PC-9 (cell line): ENCODE data around the gene PHC2. TPM values are rescaled to one million over a fixed set of nuclear protein-coding genes. Genes with fewer than 3 reads are reported as not detected.

Source experiments
- BruUV-seq: library from RNA; stranded (reverse); fragments of 400-500 nt; replicated peaks from 2 replicates; lab custom pipeline; 2021; lab: Mats Ljungman, UMichigan
- CTCF ChIA-PET: fragments of 300-600 bp; sonication (Branson Sonifier 250); formaldehyde crosslinking; loops from one replicate; lab custom pipeline; 2022; ENCODE audit warnings: antibody characterized with exemption; lab: Charles Lee
- POLR2A ChIA-PET: fragments of 300-600 bp; sonication (Branson Sonifier 250); formaldehyde crosslinking; loops from one replicate; lab custom pipeline; 2022; ENCODE audit warnings: antibody characterized with exemption; ENCODE audit not compliant: unreplicated experiment; lab: Charles Lee
- DNase-seq, 2 experiments: peaks; one replicate each; pipeline versions ENCODE4 v3.0.0 to v3.0.0-alpha.2; 2015 to 2022; ENCODE audit warnings: mixed read lengths in 1 of 2
- H2AFZ ChIP-seq: fragments of 200-600 bp; sonication (generic); 2 replicates; pipeline ENCODE4 v1.8.1; 2017; ENCODE audit warnings: antibody characterized with exemption
- H3F3A ChIP-seq: fragments of 200-600 bp; sonication (generic); 2 replicates; pipeline ENCODE4 v1.8.1; 2017; ENCODE audit warnings: antibody characterized with exemption, mild to moderate bottlenecking, low read depth; ENCODE audit not compliant: insufficient read depth
- H3K27ac ChIP-seq: fragments of 200-600 bp; sonication (generic); 2 replicates; pipeline ENCODE4 v1.6.1; 2016; ENCODE audit warnings: mixed run types
- H3K27me3 ChIP-seq: fragments of 200-600 bp; sonication (generic); 2 replicates; pipeline ENCODE4 v1.6.1; 2016; ENCODE audit warnings: low read depth, mixed run types; ENCODE audit not compliant: insufficient read depth
- H3K36me3 ChIP-seq: fragments of 200-600 bp; sonication (generic); 2 replicates; pipeline ENCODE4 v1.6.1; 2016; ENCODE audit warnings: low read depth, mixed run types
- H3K4me1 ChIP-seq: fragments of 200-600 bp; sonication (generic); replicated peaks from 2 replicates; pipeline ENCODE4 v1.6.1; 2016; ENCODE audit warnings: mixed run types; ENCODE audit not compliant: insufficient read depth
- H3K4me2 ChIP-seq: fragments of 200-600 bp; sonication (generic); 2 replicates; pipeline ENCODE4 v1.6.1; 2017; ENCODE audit warnings: mixed run types
- H3K4me3 ChIP-seq: fragments of 200-600 bp; sonication (generic); 2 replicates; pipeline ENCODE4 v1.6.1; 2016; ENCODE audit warnings: mixed run types
- H3K79me2 ChIP-seq: fragments of 200-600 bp; sonication (generic); 2 replicates; pipeline ENCODE4 v1.6.1; 2017; ENCODE audit warnings: low read depth, mixed run types
- H3K9me2 ChIP-seq: fragments of 200-600 bp; sonication (generic); 2 replicates; pipeline ENCODE4 v1.8.1; 2017; ENCODE audit warnings: mild to moderate bottlenecking; ENCODE audit not compliant: insufficient read depth
- H3K9me3 ChIP-seq: fragments of 200-600 bp; sonication (generic); 2 replicates; pipeline ENCODE4 v1.8.1; 2016; ENCODE audit warnings: low read depth; ENCODE audit not compliant: insufficient read depth
- H4K20me1 ChIP-seq: fragments of 200-600 bp; sonication (generic); 2 replicates; pipeline ENCODE4 v1.8.1; 2017; ENCODE audit not compliant: insufficient read depth
- CTCF ChIP-seq: fragments of 200-600 bp; sonication (generic); conservative IDR thresholded peaks from 2 replicates; pipeline ENCODE4 v1.6.1; 2017; ENCODE audit warnings: mixed run types, antibody characterized with exemption, mild to moderate bottlenecking, moderate library complexity
- EZH2 ChIP-seq: fragments of 200-600 bp; sonication (generic); IDR thresholded peaks from 2 replicates; pipeline ENCODE4 v1.8.0; 2017; ENCODE audit warnings: antibody characterized with exemption, low read depth
- intact Hi-C: fragments of 100-400 bp; cut with micrococcal nuclease; formaldehyde crosslinking; loops from one replicate; pipeline ENCODE4 v1.10.0; 2022; ENCODE audit not compliant: unreplicated experiment
- total RNA-seq: library from RNA; stranded (reverse); gene quantifications from 2 replicates; pipeline ENCODE4 v1.2.3, GENCODE V29; 2021

The PHC2 gene
- total RNA-seq, 1 experiment from 2014 or later: 48.1 TPM

GRCh38 chr1:33384040-33384812 is 46.7 kb downstream of the PHC2 start:
- POLR2A ChIA-PET: interaction anchor here (0.6 kb wide), 1 partner anchor 42 kb away, joined by 3 read pairs; no protein-coding TSS in a partner anchor
- TF ChIP-seq CTCF (no peak), EZH2 (no peak)
- intact Hi-C loops: no loop called here

GRCh38 chr1:33383489-33383888 is 47.4 kb downstream of the PHC2 start:
- BruUV-seq: no TSS peak
- Histone ChIP-seq H3K9me2 (no peaks in the 10 kb centered on the region), H4K20me1 (no peaks in the 10 kb centered on the region), H3K27ac (no peak overlapping the region), H3K4me3 (no peak overlapping the region), H3K9me3 (no peaks in the 10 kb centered on the region), H3K79me2 (no peaks in the 10 kb centered on the region), H2AFZ (no peak overlapping the region), H3F3A (peaks cover 10% of the 10 kb centered on the region; the same call in 1 of the 2 replicates), H3K27me3 (no peaks in the 10 kb centered on the region), H3K36me3 (no peaks in the 10 kb centered on the region), H3K4me1 (peaks cover 15% of the 10 kb centered on the region), H3K4me2 (no peak overlapping the region)
- CTCF ChIA-PET: no interaction called here
- DNase-seq: no peak
- no peak for TF ChIP-seq EZH2
- TF ChIP-seq CTCF: no peak
- intact Hi-C loops: no loop called here
- POLR2A ChIA-PET: no interaction called here

More at GRCh38 chr1:33384040-33384812, 46.7 kb downstream of the PHC2 start:
- BruUV-seq: no TSS peak
- Histone ChIP-seq H3K27me3 (no peaks in the 10 kb centered on the region), H3F3A (peaks cover 6% of the 10 kb centered on the region; the same call in 1 of the 2 replicates), H3K79me2 (no peaks in the 10 kb centered on the region), H3K9me3 (no peaks in the 10 kb centered on the region), H3K4me1 (peaks cover 12% of the 10 kb centered on the region), H3K36me3 (no peaks in the 10 kb centered on the region), H3K4me3 (no peak overlapping the region), H4K20me1 (no peaks in the 10 kb centered on the region), H2AFZ (no peak overlapping the region), H3K9me2 (no peaks in the 10 kb centered on the region), H3K27ac (no peak overlapping the region), H3K4me2 (no peak overlapping the region; the same call in 1 of the 2 replicates)
- CTCF ChIA-PET: no interaction called here
- DNase-seq: no peak

- H4K20me1 ChIP-seq: no peaks in the 10 kb centered on the region
- POLR2A ChIA-PET: no interaction called here
- peaks cover 13% of the 10 kb centered on the region; the same call in 1 of the 2 replicates for H3F3A ChIP-seq
- intact Hi-C loops: no loop called here
- no peak for DNase-seq
- H3K27me3 ChIP-seq: no peaks in the 10 kb centered on the region
- TF ChIP-seq EZH2: no peak
- TF ChIP-seq CTCF: no peak
- H3K9me2 ChIP-seq: no peaks in the 10 kb centered on the region
- no TSS peak for BruUV-seq
- H3K4me3 ChIP-seq: no peak overlapping the region
- H3K27ac ChIP-seq: no peak overlapping the region
- no peak overlapping the region for H2AFZ ChIP-seq
- H3K4me2 ChIP-seq: no peak overlapping the region
- peaks cover 21% of the 10 kb centered on the region for H3K4me1 ChIP-seq
- H3K36me3 ChIP-seq: no peaks in the 10 kb centered on the region
- CTCF ChIA-PET: no interaction called here
- no peaks in the 10 kb centered on the region for H3K79me2 ChIP-seq
- no peaks in the 10 kb centered on the region for H3K9me3 ChIP-seq
Observed at GRCh38 chr1:33382661-33383415, 48.1 kb downstream of the PHC2 start.
